A549 (cell line): ENCODE measurements around the gene IL6ST.

ENCODE experiments used
- EP300 ChIP-seq, 2 experiments: fragments of >200 bp; sonication (Bioruptor Twin); formaldehyde crosslinking; IDR thresholded peaks; 2 replicates in 1 of 2; 3 replicates in 1 of 2; pipeline ENCODE4 v1.6.1; 2016 to 2017
- FOSL2 ChIP-seq, 2 experiments: fragments of 450-650 bp in 1 of 2; fragments of >200 bp in 1 of 2; sonication (Bioruptor Twin) in 1 of 2; formaldehyde crosslinking; IDR thresholded peaks; 2 replicates each; pipeline versions ENCODE4 v1.5.0 to v1.6.1; 2016 to 2020; ENCODE audit warnings: mild to moderate bottlenecking in 1 of 2, moderate library complexity in 1 of 2
- HOXA7 ChIP-seq: fragments of 250-450 bp; sonication (Bioruptor Pico); IDR thresholded peaks from 2 replicates; pipeline ENCODE4 v1.5.0; 2020; ENCODE audit warnings: mild to moderate bottlenecking, moderate library complexity
- NFE2L2 ChIP-seq: fragments of 150-350 bp; conservative IDR thresholded peaks from 2 replicates; pipeline ENCODE4 v1.6.1; 2014; ENCODE audit warnings: low read length
- POLR2A ChIP-seq: IDR thresholded peaks from 2 replicates; pipeline ENCODE4 v1.6.1; 2012; ENCODE audit warnings: mild to moderate bottlenecking, low read length
- SMC3 ChIP-seq: fragments of >200 bp; sonication (Bioruptor Twin); formaldehyde crosslinking; IDR thresholded peaks from 3 replicates; pipeline ENCODE4 v1.6.1; 2018; ENCODE audit warnings: inconsistent platforms
- TF ChIP-seq, protein P1 (sequence below): fragments of >200 bp; sonication (Bioruptor Twin); formaldehyde crosslinking; IDR thresholded peaks from 3 replicates; pipeline ENCODE4 v1.5.1; 2016
- TF ChIP-seq, protein P2 (sequence below): IDR thresholded peaks from 2 replicates; pipeline ENCODE4 v1.6.1; 2012

DNA sequence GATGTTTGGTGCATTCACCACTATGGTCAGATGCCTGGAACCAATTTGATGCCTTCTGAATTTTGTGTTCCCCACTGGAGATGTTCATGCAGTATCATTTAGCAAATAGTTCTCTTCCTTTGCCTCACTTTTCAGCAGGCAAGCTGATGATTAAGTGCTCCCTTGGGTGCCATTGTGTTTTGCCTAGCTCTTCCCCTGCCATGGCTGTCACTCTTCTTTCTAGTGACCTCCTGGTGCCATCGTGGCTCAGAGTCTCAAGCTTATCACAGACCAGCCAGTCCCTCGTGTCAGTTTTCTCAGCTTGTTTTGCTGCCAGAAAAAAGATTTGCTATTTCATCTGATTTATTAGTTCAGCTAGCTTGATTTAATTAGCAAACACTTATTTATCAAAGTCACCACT, 102.3 kb downstream of the IL6ST start:
- TF ChIP-seq, protein P1, sequence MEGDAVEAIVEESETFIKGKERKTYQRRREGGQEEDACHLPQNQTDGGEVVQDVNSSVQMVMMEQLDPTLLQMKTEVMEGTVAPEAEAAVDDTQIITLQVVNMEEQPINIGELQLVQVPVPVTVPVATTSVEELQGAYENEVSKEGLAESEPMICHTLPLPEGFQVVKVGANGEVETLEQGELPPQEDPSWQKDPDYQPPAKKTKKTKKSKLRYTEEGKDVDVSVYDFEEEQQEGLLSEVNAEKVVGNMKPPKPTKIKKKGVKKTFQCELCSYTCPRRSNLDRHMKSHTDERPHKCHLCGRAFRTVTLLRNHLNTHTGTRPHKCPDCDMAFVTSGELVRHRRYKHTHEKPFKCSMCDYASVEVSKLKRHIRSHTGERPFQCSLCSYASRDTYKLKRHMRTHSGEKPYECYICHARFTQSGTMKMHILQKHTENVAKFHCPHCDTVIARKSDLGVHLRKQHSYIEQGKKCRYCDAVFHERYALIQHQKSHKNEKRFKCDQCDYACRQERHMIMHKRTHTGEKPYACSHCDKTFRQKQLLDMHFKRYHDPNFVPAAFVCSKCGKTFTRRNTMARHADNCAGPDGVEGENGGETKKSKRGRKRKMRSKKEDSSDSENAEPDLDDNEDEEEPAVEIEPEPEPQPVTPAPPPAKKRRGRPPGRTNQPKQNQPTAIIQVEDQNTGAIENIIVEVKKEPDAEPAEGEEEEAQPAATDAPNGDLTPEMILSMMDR, result no peak
- TF ChIP-seq POLR2A, result no peak
- no peak for TF ChIP-seq FOSL2 (IDR thresholded peaks at IDR 0.05)
- no peak for TF ChIP-seq FOSL2 (CRISPR knock-in tag; IDR thresholded peaks at IDR 0.05)
- no peak for TF ChIP-seq EP300 (IDR thresholded peaks at IDR 0.05)
- TF ChIP-seq SMC3, result no peak
- TF ChIP-seq, protein P2, sequence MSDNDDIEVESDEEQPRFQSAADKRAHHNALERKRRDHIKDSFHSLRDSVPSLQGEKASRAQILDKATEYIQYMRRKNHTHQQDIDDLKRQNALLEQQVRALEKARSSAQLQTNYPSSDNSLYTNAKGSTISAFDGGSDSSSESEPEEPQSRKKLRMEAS, result no peak
- no peak for TF ChIP-seq NFE2L2
- no peak for TF ChIP-seq HOXA7 (CRISPR knock-in tag)
